GM18870 (cell line): ENCODE measurements around the gene DNAAF3.
"Not testable (repeated sequence)": the region's sequence is repeated elsewhere in the genome, so short reads cannot be mapped to it uniquely, and the experiment has no call there.

ENCODE experiments used
- ATAC-seq: cut with Tn5 transposase; IDR thresholded peaks from one replicate; pipeline ENCODE4 v1.9.1; 2021; ENCODE audit warnings: moderate library complexity; ENCODE audit not compliant: unreplicated experiment

DNAAF3 gene

DNA sequence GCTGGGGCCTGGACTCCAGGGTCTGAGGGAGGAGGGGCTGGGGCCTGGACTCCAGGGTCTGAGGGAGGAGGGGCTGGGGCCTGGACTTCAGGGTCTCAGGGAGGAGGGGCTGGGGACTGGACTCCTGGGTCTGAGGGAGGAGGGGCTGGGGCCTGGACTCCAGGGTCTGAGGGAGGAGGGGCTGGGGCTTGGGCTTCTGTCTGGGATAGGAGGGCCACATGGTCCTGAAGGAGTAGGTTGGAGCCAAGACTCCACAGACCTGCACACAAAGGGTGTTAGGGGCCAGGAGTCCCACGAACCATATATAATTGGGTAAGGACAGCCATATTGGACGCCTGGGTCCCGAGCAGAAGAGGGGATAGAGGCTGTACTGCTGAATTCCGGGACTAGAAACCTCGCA, 10.6 kb downstream of the DNAAF3 start:
- not testable (repeated sequence) for ATAC-seq

DNA sequence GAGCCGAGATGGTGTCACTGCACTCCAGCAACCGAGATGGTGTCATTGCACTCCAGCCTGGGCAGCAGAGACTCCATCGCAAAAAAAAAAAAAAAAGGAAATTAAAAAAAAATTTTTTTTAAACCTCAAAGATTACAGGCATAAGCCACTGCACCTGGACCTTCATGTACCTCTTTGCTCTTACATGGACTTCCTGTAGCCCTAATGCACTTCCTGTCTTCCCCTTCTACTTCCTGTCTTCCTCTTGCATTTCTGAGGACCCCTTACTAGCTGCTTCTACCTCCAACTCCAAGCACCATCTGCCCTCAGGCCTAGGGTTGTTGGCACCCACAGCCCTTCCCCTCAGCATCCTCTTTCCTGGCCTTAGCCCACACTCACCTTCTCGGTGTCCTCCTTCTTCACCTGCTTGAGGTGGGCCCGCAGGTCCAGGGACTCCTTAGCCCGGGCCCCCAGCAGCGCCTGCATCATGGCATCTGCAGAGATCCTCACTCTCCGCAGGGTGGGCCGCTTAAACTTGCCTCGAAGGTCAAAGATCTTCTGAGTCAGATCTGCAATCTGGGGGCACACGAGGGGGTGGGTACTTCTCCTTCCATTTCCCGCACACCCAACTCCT, 12.7 kb downstream of the DNAAF3 start:
- ATAC-seq: no peak

DNA sequence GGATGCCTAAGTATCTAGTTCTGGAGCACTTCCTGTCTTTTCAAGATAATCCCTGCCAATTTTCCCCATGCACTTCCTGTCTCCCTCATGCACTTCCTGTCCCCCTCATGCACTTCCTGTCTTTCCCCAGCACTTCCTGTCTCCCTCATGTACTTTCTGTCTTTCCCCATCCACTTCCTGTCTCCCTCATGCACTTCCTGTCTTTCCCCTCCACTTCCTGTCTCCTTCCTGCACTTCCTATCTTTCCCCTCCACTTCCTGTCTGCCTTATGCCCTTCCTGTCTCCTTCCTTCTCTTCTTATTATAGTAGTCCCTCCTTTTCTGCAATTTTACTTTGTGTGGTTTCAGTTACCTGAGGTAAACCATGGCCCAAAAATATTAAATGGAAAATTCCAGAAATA, 14.4 kb downstream of the DNAAF3 start:
- no peak for ATAC-seq

DNA sequence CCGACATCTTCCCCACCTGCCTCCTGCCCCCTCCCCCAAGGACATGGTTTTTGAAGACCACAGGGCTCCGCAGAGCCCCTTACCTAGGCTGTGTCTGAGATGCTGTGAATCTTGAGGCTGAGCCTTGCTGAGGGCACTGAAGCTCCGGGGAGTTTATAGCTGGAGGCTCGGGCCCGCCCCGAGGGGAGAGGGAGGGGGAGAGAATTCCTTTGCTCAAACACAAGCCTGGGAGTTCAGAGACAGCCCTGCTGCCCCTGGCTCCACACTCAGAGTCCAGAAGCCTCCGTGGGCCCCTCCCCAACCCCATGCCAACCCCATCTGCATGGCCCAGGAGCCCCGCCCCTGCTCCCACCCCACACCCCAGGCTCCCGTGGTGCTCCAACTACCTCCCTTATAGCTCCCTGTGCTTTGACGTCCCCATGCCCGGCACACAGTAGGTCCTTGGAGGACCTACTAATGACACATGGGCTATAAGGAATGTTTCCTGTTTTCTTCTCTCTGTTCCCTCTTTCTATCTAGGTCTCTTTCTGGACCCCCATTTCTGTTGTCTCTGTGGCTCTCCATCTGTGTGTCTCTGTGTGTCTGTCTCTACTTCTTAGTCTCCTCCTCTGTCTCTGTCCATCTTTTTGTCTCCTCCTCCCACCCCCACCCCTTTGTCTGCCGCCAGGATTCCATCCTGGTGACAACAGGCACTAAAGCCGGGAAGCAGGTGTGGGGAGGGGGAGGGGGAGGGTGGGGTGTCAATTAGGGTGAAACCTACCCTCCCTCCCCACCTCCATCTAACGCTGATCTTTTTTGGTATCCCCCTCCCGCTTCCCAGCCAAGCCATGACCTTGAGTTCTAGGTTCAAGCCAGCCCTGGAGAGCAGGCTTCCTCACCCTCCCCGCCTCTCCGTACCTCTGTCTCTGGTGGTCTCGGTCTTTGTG, 17.1 kb downstream of the DNAAF3 start, which contains the start of gene TNNT1:
Gene TNNT1 (minus strand): TSS at position 129 of the 926 bp plus-strand sequence. CDS start 2,049 bp downstream, outside the sequence.
- no peak for ATAC-seq

DNA sequence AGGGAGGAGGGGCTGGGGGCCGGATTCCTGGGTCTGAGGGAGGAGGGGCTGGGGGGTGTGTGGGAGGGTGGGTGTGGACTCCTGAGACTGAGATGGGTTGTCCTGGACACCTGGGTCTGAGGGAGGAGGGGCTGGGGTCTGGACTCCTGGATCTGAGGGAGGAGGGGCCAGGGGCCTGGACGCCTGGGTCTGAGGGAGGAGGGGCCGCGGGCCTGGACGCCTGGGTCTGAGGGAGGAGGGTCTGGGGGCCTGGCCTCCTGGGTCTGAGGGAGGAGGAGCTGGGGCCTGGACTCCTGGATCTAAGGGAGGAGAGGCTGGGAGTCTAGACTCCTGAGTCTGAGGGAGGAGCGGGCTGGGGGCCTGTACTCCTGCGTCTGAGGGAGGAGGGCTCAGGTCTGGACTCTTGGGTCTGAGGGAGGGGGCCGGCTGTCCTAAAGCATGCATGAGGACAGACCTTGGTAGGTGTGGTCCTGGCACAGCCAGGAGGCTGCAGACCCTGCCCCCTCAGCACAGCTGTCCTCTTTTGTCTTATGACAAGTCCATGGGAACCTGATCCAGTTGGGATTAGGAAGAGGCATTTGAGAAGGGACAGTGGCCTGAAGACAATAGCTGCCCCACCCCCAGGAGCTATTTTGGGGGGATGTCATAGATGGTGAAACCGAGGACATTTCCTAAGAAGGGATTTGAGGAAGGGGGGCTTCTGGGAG, 18.7 kb downstream of the DNAAF3 start:
- ATAC-seq: no peak

DNA sequence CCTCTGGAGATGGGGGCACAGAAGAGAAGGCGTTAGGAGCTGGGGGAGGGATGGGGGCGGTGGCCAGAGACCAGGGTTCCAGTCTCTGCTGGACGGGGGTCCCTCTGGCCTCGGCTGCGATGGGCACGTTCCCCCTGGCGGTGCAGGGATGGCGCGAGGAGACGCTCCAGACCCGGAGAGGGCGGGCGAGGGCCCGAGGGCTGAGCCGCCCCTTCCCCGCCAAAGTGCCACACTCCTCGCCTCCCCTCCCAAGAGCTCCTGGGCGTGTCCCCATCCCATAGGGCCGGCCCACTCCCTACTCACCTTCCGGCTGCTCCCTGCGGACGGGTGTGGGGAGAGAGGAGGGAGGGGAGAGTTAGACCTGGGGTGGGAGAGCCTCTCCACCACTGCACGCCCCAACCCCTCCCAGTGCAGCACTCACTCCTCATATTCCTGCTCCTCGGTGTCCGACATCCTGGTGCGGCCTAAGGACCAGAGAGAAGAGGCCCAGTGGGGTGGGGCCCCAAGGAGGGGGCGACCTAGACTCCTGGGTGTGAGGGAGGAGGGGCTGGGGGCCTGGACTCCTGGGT, 19.6 kb downstream of the DNAAF3 start:
- no peak for ATAC-seq

DNA sequence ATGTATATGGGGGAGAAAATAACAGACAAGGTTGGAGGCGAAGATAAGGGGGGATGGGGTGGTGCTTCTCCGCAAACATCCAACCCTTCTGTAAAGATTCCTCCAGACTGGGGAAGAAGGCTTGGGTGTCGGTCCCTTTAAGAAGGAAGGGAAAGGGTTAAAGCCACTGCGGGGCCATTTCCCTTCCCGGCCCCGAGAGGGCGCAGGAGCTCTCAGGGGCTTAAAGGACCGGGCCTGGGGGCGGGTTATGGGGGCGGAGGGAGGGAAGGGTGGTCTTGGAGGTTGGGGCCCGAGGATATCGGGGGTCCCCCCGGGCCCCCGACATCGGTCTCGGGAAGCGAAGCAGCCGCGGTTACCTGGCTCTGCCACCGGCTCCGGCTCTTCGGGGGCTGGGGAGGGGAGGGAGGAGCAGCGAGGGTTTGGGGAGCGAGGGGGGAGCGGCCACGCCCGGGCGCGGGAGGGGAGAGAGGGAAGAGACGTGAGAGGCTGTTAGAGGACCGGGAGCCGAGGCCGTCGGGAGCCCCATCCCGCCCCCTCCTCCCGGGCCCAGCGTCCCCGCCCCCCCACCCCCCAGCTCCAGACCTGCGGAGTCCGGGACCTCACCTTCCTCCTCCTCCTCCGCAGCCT, 20.2 kb downstream of the DNAAF3 start:
- no peak for ATAC-seq

DNA sequence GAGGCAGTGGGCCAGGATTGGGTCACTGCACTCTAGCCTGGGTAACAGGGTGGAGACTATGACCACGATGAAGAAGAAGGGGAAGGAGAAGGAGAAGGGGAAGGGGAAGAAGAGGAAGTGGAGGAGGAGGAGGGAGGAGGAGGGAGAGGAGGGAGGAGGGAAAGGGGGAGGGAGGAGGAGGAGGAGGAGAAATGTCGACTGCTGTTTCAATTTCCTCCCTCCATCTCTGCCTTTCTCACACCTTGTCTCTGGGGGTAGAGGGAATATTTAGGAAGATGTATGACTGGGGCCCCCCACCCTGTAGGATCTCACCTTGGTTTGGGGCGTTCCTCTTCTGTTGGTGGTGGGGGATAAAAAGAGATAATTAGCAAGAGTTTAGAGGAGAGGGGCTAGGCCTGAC, 21.2 kb downstream of the DNAAF3 start:
- ATAC-seq: no peak

DNA sequence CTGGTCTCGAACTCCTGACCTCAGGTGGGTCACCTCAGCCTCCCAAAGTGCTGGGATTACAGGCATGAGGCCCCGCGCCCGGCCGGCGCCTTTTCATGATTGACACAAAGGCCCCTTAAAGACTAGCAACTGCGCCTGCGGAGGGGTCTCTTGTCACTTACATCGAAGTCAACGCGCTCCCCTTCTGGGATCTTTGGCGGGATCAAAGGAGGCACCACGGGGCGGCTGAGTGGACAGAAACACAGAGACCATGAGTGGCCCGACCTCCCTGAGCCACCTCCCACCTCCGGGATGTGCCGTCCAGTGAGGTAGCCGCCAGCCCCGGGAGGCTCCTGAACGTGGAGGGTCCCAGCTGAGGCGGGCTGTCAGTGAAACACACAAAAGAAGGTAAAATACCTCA, 24.7 kb downstream of the DNAAF3 start:
- ATAC-seq: no peak

DNA sequence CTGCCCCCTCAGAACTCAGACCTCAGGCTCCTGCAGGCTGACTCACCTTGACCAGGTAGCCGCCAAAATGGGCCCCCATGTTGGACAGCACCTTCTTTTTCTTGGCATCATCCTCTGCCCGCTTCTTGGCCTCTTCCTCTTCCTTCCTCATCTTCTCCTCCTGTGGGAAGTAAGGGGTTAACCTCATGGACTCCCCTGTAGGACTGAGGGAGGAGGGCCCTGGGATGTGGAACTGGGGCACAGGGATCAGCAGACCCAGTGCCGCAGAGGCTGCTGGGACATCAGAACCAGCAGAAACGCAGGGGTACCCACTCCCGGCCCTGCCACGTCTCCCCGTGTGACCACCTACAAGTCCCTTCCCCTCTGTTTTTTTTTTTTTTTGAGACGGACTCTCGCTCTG, 28.5 kb downstream of the DNAAF3 start:
- no peak for ATAC-seq

DNA sequence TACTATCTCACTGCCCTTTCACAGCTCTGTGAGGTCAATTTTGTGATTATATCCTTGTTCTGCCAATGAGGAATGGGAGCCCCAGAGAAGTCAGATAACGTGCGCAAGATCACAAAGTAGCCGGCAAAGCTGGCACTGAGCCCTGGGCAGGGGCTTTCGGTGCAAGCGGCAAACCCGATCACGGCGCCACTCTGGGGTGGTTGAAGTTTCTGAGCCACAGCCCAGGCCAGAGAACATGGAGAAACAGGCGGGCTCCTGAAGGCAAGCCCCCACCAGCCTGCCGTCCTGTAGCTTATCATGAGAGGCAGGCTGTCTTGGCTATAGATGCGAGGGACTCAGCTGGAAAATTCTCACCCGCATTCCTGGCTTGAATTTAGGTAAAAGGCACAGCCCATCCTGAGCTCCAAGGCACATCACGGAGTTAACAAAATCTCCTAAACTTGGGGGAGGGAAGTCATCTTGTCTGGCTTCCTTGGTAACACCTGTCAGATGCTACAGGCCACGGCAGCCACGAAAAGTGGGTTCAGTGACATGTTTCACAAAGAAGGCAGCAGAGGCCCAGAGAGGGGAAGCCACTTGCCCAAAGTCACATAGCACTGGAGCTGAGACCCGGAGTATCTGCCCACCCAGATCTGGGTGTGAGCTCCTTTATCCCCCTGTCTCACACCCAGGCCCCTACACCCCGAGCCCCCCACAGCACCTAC, 29.9 kb downstream of the DNAAF3 start:
- ATAC-seq: no peak

DNA sequence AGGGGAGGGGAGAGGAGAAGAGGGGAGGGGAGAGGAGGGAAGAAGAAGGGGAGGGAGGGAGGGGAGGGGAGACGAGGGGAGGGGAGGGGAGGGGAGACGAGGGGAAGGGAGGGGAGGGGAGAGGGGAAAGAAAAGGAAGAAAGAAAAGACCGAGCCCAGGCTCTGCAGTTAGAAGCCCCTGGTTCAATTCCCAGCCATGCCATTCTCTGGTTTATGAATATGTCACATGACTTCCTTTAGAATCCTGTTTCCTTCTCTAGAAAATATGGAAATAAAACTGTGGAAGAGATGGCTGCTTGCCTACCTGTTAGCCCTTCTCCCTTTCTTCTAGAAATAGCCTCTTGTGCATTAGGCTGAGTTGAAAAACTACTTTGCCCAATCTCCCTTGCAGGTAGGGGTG, 31.7 kb downstream of the DNAAF3 start:
- no peak for ATAC-seq

DNA sequence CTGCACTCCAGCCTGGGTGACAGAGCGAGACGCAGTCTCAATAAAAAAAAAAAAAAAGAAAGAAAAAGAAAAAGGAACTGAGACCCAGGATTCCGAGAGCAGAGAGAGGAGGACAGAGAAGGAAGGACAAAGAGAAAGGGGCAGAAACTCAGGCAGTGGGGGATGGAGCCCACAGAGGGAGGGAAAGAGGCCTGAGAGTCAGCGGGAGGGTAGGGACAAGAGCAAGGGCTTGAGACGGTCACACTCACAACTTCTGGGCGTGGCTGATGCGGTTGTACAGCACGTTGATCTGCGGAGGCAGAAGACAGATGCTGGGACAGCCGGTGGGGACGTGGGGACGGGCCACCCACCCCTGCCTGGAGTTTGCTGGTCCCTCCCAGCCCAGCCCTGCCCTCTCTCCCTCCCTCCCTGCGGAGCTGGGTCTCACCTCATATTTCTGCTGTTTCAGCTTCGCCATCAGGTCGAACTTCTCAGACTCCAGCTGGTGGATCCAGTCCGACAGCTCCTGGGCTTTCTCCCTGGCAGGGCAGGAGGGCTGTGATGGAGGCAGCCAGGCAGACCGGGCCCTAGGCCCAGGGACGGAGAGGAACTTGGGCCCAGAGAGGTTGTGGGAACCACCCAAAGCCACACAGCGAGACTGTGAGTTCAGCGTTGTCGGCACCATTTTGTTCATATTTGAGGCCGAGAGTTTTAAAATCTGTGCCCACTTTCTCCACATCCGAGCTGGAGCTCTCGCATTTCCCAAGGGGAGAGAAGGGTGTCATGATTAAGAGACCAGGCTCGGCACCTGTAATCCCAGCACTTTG, 32.6 kb downstream of the DNAAF3 start:
- no peak for ATAC-seq

DNA sequence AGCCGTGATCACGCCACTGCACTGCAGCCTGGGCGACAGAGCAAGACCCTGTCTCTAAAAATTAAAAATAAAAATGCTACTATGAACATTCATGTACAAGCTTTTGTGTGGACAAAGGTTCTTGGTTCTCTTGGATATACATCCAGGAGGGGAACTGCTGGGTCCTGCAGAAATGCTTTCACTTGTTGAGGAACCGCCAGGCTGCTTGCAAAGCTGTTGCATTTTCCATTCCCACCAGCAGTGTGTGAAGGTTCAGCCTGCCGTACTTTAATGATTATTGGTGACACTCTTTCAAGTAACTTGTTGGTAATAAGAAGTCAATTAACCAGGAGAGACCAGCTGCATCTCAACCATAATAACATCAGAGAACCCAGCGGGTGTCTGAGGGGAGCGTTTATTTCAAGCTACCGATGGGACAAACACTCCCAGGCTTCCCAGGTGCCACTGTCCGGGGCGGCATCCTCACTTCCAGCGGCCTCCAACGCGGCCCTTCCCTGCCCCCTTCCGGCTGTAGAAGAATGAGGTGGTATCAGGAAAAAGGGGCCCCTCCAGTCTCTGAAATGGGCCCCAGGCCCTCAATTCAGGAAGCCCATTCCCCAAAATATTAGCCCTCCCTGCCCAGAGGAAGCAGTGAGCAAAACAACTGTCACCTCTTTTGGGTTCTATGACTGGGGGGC, 33.8 kb downstream of the DNAAF3 start:
- no peak for ATAC-seq

DNA sequence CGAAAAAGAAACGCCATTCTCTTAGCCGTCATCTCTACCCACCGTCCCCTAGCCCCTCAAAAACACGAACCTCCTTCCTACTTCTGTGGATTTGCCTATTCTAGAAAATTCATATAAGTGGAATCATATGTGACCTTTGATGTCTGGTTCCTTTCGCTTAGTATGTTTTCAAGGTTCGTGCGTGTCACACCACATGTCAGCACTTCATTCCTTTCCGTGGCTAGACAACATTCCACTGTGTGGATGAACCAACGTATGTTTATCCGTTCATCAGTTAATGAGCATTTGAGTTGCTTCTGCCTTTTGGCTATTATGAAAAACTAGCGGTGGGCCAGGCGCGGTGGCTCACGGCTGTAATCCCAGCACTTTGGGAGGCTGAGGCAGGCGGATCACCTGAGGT, 35.0 kb downstream of the DNAAF3 start:
- ATAC-seq: no peak

DNA sequence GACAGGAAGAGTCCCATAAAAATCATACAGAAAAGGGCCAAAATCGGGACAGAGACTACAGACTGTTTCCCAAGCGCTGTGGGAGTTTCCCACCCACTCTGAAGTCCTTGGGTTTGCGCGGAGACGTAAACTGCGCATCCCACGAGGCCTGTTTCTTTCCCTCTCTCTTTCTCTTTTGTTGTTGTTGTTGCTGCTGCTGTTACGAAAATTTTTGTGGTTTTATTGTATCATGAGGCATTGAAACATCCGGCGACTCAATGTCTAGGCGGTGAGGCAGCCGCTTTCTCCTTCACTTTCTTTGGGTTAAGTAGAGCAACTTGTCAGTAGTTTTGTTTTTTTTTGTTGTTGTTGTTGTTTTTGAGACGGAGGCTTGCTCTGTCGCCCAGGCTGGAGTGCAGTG, 47.4 kb downstream of the DNAAF3 start:
- no peak for ATAC-seq

DNA sequence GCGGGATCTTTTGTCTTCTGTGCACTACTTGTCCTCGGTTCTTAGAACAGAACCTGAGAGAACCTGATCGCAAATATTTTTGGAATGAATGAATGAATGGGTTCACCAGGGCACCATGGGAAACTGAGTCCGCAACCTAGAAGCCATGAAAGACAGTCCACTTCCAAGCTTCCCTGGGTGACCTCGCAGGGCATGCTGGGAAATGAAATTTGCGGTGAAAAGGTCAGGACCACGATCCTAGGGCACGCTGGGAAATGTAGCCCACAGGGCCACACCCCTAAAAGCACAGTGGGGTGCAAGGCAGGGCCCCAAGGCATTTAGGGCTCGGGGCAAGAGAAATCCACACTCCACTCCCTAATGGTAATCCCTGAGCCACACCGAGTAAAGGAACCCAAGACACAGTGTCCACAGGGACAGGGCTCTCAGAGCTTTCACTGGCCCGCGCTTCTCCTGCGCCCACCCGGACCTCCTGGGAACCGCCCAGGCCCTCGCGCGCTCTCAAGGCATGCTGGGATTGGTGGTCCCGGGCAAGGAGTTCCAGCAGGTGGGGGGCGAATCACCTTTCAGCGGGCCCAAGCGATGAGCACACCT, 47.9 kb downstream of the DNAAF3 start:
- ATAC-seq: no peak

DNA sequence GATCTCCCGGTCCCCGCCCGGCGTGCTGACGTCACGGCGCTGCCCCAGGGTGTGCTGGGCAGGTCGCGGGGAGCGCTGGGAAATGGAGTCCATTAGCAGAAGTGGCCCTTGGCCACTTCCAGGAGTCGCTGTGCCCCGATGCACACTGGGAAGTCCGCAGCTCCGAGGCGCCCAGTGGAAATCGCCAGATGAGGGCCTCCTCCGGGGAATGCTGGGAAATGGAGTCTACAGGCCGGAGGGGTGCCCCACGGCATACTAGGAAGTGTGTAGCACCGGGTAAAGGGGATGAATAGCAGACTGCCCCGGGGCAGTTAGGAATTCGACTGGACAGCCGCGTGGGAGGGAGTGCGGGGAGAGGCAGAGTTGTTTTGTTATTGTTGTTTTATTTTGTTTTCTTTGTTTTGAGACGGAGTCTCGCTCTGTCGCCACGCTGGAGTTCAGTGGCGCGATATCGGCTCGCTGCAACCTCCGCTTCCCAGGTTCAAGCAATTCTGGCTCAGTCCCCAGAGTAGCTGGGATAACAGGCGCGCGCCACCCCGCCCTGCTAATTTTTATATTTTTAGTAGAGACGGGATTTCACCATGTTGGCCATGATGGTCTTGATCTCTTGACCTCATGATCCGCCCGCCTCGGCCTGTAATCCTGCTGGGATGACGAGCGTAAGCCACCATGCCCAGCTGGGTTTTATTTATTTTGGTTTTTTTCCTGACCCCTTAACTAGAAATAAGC, 48.6 kb downstream of the DNAAF3 start:
- ATAC-seq: peak; percentile 82
